ENCODE data around the gene KIF26B. TPM values are rescaled to one million over a fixed set of nuclear protein-coding genes. Genes with fewer than 3 reads are reported as not detected.

The KIF26B gene
- total RNA-seq, 2 donors from 2014 or later = 0.78 to 4.6 TPM

- H3K27me3 ChIP-seq = no peaks in the 10 kb centered on the region
- H3K36me3 ChIP-seq (replicated peaks in 1 of 2; ENCODE audit: insufficient read depth in 1 of 2, low read depth in 2 of 2) = no peaks in the 10 kb centered on the region
- WGBS, 2 donors = 68 to 77% methylated on average over 9 of the region's 9 CpGs
- no peaks in the 10 kb centered on the region for H3K9me3 ChIP-seq
- H3K27ac ChIP-seq = no peak overlapping the region
- no peak overlapping the region for H3K4me3 ChIP-seq
- no peaks in the 10 kb centered on the region for H3K4me1 ChIP-seq
- TF ChIP-seq POLR2A (IDR thresholded peaks at IDR 0.05) = no peak
- TF ChIP-seq, protein P1, sequence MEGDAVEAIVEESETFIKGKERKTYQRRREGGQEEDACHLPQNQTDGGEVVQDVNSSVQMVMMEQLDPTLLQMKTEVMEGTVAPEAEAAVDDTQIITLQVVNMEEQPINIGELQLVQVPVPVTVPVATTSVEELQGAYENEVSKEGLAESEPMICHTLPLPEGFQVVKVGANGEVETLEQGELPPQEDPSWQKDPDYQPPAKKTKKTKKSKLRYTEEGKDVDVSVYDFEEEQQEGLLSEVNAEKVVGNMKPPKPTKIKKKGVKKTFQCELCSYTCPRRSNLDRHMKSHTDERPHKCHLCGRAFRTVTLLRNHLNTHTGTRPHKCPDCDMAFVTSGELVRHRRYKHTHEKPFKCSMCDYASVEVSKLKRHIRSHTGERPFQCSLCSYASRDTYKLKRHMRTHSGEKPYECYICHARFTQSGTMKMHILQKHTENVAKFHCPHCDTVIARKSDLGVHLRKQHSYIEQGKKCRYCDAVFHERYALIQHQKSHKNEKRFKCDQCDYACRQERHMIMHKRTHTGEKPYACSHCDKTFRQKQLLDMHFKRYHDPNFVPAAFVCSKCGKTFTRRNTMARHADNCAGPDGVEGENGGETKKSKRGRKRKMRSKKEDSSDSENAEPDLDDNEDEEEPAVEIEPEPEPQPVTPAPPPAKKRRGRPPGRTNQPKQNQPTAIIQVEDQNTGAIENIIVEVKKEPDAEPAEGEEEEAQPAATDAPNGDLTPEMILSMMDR (IDR thresholded peaks at IDR 0.05) = no peak
- intact Hi-C loops (cut with DNase I) = no loop called here
- DNase-seq (no peak), ATAC-seq (no peak)
Observed at GRCh38 chr1:245677461-245678240, 522.9 kb downstream of the KIF26B start.

- TF ChIP-seq POLR2A (IDR thresholded peaks at IDR 0.05) = no peak
- TF ChIP-seq, protein P1 (IDR thresholded peaks at IDR 0.05) = no peak
- Histone ChIP-seq H3K9me3 (no peaks in the 10 kb centered on the region), H3K4me1 (no peaks in the 10 kb centered on the region), H3K27ac (no peak overlapping the region), H3K36me3 (replicated peaks in 1 of 2; ENCODE audit: insufficient read depth in 1 of 2, low read depth in 2 of 2) (no peaks in the 10 kb centered on the region), H3K4me3 (no peak overlapping the region), H3K27me3 (no peaks in the 10 kb centered on the region)
- DNase-seq (no peak), ATAC-seq (no peak)
- WGBS, 2 donors = 71 to 88% methylated on average over 5 of the region's 5 CpGs
- intact Hi-C loops (cut with DNase I) = no loop called here
Observed at GRCh38 chr1:245678860-245679411, 524.2 kb downstream of the KIF26B start.

GRCh38 chr1:245679821-245680780 lies 525.3 kb downstream of the KIF26B start:
- Histone ChIP-seq H3K4me1 (no peaks in the 10 kb centered on the region), H3K36me3 (replicated peaks in 1 of 2; ENCODE audit: insufficient read depth in 1 of 2, low read depth in 2 of 2) (no peaks in the 10 kb centered on the region), H3K27ac (no peak overlapping the region), H3K27me3 (no peaks in the 10 kb centered on the region), H3K9me3 (no peaks in the 10 kb centered on the region), H3K4me3 (no peak overlapping the region)
- DNase-seq (no peak), ATAC-seq (no peak)
- WGBS, 2 donors = 77 to 80% methylated on average over 24 of the region's 24 CpGs
- intact Hi-C loops (cut with DNase I) = no loop called here
- TF ChIP-seq, protein P1 (IDR thresholded peaks at IDR 0.05) = no peak
- no peak for TF ChIP-seq POLR2A (IDR thresholded peaks at IDR 0.05)

DNA sequence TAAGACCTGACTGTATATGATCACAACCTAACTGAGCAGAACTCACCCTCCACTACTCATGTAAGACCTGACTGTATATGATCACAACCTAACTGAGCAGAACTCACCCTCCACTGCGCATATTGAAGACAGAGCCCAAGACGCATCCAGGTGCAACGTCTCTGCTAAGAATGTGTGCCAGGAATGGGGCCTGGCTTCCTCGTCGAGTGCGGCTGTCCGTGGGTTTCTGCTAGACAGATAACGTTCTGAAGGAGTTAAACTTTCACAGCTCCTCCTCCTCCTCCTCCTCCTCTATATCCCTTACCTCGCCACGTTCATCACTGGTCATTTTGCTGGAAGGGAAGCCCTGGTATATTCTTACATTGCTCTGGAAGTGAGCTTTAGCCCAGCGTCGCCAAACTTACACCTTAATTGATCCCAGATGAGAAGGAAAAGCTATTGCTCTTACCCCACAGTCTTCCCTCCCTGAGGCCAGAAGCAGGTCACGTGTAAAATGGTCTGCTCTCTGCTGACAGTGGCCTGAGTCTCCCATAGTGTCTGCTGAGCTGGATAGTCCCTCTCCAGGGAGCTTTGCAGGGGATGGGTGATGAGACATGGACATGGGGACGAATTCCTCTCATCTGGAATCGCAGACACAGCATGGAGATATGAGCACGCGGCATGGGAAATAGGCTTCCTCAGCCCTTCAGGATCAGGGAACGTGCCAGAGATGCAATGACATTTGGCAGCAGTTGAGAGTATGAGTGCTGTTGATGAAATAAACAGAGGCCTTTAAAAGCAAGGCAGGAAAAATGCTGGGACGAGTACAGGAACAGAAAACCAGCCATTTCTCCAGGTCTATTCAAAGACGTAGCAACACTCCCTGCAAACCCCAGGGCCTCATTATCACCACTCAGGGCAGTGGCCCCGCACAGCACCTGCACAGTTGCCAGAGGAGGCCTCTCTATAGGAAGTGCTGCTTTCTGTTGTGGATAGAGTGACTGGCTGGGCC lies 528.1 kb downstream of the KIF26B start:
- Histone ChIP-seq H3K4me1 (no peaks in the 10 kb centered on the region), H3K27ac (no peak overlapping the region), H3K36me3 (replicated peaks in 1 of 2; ENCODE audit: insufficient read depth in 1 of 2, low read depth in 2 of 2) (no peaks in the 10 kb centered on the region), H3K9me3 (no peaks in the 10 kb centered on the region), H3K4me3 (no peak overlapping the region), H3K27me3 (no peaks in the 10 kb centered on the region)
- 55 to 56% methylated on average over 20 to 21 of the region's 21 CpGs for WGBS, 2 donors
- DNase-seq (no peak), ATAC-seq (no peak)
- no peak for TF ChIP-seq POLR2A (IDR thresholded peaks at IDR 0.05)
- TF ChIP-seq, protein P1 (IDR thresholded peaks at IDR 0.05) = no peak
- intact Hi-C loops (cut with DNase I) = no loop called here

All from body of pancreas (tissue), 4 donors.